Adipose tissue (tissue), 3 donors: ENCODE data around the gene CES5A. TPM values are rescaled to one million over a fixed set of nuclear protein-coding genes. Genes with fewer than 3 reads are reported as not detected.
"Not testable (repeated sequence)": the region's sequence is repeated elsewhere in the genome, so short reads cannot be mapped to it uniquely, and the experiment has no call there.

ENCODE experiments used
- H3K27ac ChIP-seq: one replicate; pipeline ENCODE4 v1.5.1; 2013; ENCODE audit warnings: low read depth, low read length
- WGBS, 3 donors: extraction: QIAGEN DNeasy Blood & Tissue Kit; methylation state at CpG; one replicate each; pipeline ENCODE4 v1.1.7; 2013; 5-methylcytosine and 5-hydroxymethylcytosine counted together
- polyA plus RNA-seq, 3 donors: library from polyadenylated mRNA; stranded (reverse); fragments of 200-250 nt; gene quantifications; one replicate each; pipeline ENCODE4 v1.2.3, GENCODE V29; 2013
- donor health status: healthy with polysubstance abuse.
- donor health status: Bipolar disorder and iron deficiency.
- donor health status: healthy.

The CES5A gene
- polyA plus RNA-seq, 3 donors = not detected

- no peak overlapping the region for H3K27ac ChIP-seq
- WGBS, 3 donors = 51 to 90% (median 88%) methylated on average over 2 of the region's 2 CpGs
Observed at GRCh38 chr16:55892821-55893220, 17.6 kb upstream of the CES5A start.

GRCh38 chr16:55889518-55889917, 14.3 kb upstream of the CES5A start:
- 50 to 78% (median 74%) methylated on average over 2 of the region's 2 CpGs for WGBS, 3 donors
- H3K27ac ChIP-seq = no peak overlapping the region

GRCh38 chr16:55888546-55888945, 13.4 kb upstream of the CES5A start:
- 79 to 86% (median 80%) methylated on average over 2 of the region's 2 CpGs for WGBS, 3 donors
- no peak overlapping the region for H3K27ac ChIP-seq

- WGBS, 3 donors = 51 to 76% (median 59%) methylated on average over 4 of the region's 4 CpGs
Observed at GRCh38 chr16:55876854-55877253, 1.7 kb upstream of the CES5A start.

GRCh38 chr16:55873122-55873521, 2.1 kb downstream of the CES5A start:
- 78 to 86% (median 85%) methylated on average over 5 of the region's 5 CpGs for WGBS, 3 donors
- no peak overlapping the region for H3K27ac ChIP-seq

More at GRCh38 chr16:55876854-55877253, 1.7 kb upstream of the CES5A start:
- no peak overlapping the region for H3K27ac ChIP-seq

GRCh38 chr16:55872130-55872529, 3.0 kb downstream of the CES5A start:
- H3K27ac ChIP-seq = no peak overlapping the region
- 73 to 88% (median 80%) methylated on average over 7 of the region's 7 CpGs for WGBS, 3 donors

GRCh38 chr16:55871411-55872038, 3.6 kb downstream of the CES5A start:
- H3K27ac ChIP-seq = no peak overlapping the region
- 58 to 87% (median 84%) methylated on average over 10 of the region's 10 CpGs for WGBS, 3 donors

- no peak overlapping the region for H3K27ac ChIP-seq
- 76 to 88% (median 88%) methylated on average over 7 of the region's 7 CpGs for WGBS, 3 donors
Observed at GRCh38 chr16:55868980-55869379, 6.2 kb downstream of the CES5A start.

GRCh38 chr16:55868137-55868536, 7.0 kb downstream of the CES5A start:
- no peak overlapping the region for H3K27ac ChIP-seq
- WGBS, 3 donors = 70 to 89% (median 85%) methylated on average over 2 of the region's 2 CpGs

GRCh38 chr16:55861288-55861687, 13.9 kb downstream of the CES5A start:
- H3K27ac ChIP-seq = no peak overlapping the region
- 76 to 83% (median 78%) methylated on average over 4 of the region's 4 CpGs for WGBS, 3 donors

- H3K27ac ChIP-seq = not testable (repeated sequence)
- WGBS, 3 donors = 60 to 78% (median 75%) methylated on average over 1 of the region's 1 CpG
Observed at GRCh38 chr16:55857650-55858049, 17.5 kb downstream of the CES5A start.

- H3K27ac ChIP-seq = no peak overlapping the region
- 78 to 84% (median 80%) methylated on average over 3 of the region's 3 CpGs for WGBS, 3 donors
Observed at GRCh38 chr16:55856950-55857349, 18.2 kb downstream of the CES5A start.

GRCh38 chr16:55853114-55853513, 22.1 kb downstream of the CES5A start:
- WGBS, 3 donors = 65 to 77% (median 66%) methylated on average over 3 of the region's 3 CpGs
- H3K27ac ChIP-seq = no peak overlapping the region

GRCh38 chr16:55849536-55849935, 25.6 kb downstream of the CES5A start:
- H3K27ac ChIP-seq = no peak overlapping the region
- 60 to 83% (median 80%) methylated on average over 13 of the region's 13 CpGs for WGBS, 3 donors

GRCh38 chr16:55846598-55847346, 28.4 kb downstream of the CES5A start:
- H3K27ac ChIP-seq = no peak overlapping the region
- WGBS, 3 donors = 47 to 51% (median 49%) methylated on average over 11 of the region's 11 CpGs

GRCh38 chr16:55843105-55843395, 32.1 kb downstream of the CES5A start:
- WGBS, 3 donors = 41 to 50% (median 45%) methylated on average over 2 of the region's 2 CpGs
- no peak overlapping the region for H3K27ac ChIP-seq

- WGBS, 3 donors = 32 to 45% (median 42%) methylated on average over 11 of the region's 11 CpGs
- no peak overlapping the region for H3K27ac ChIP-seq
Observed at GRCh38 chr16:55842369-55843104, 32.6 kb downstream of the CES5A start.

- WGBS, 3 donors = 20 to 63% (median 31%) methylated on average over 2 of the region's 2 CpGs
- no peak overlapping the region for H3K27ac ChIP-seq
Observed at GRCh38 chr16:55839115-55839514, 36.1 kb downstream of the CES5A start.

- 56 to 72% (median 57%) methylated on average over 4 of the region's 4 CpGs for WGBS, 3 donors
- H3K27ac ChIP-seq = no peak overlapping the region
Observed at GRCh38 chr16:55836158-55836611, 39.0 kb downstream of the CES5A start.
